ENCODE data around the gene PIEZO1. TPM values are rescaled to one million over a fixed set of nuclear protein-coding genes. Genes with fewer than 3 reads are reported as not detected.

Gene PIEZO1
- total RNA-seq, 1 experiment from 2014 or later: 391 TPM

- DNase-seq: no peak
- Histone ChIP-seq H3K9me2 (ENCODE audit: insufficient read depth) (no peaks in the 10 kb centered on the region), H3K27me3 (ENCODE audit: insufficient read depth, low read depth) (no peaks in the 10 kb centered on the region), H2AFZ (no peak overlapping the region), H3K4me2 (no peak overlapping the region), H3K36me3 (ENCODE audit: low read depth) (peaks cover 11% of the 10 kb centered on the region; the same call in 1 of the 2 replicates), H3K4me3 (no peak overlapping the region), H3K9me3 (ENCODE audit: insufficient read depth, low read depth) (no peaks in the 10 kb centered on the region), H3F3A (ENCODE audit: insufficient read depth, low read depth) (peaks cover 71% of the 10 kb centered on the region), H3K4me1 (replicated peaks; ENCODE audit: insufficient read depth) (peaks cover 30% of the 10 kb centered on the region), H4K20me1 (ENCODE audit: insufficient read depth) (peaks cover 40% of the 10 kb centered on the region), H3K27ac (no peak overlapping the region), H3K79me2 (ENCODE audit: low read depth) (peaks cover 44% of the 10 kb centered on the region)
- no peak for TF ChIP-seq EZH2 (IDR thresholded peaks at IDR 0.05; ENCODE audit: low read depth)
- no peak for TF ChIP-seq CTCF (conservative IDR thresholded peaks at IDR 0.05)
- BruUV-seq (replicated peaks): no TSS peak
- intact Hi-C loops (cut with micrococcal nuclease; ENCODE audit: unreplicated experiment): no loop called here
- POLR2A ChIA-PET (ENCODE audit: unreplicated experiment): no interaction called here
- CTCF ChIA-PET: no interaction called here
Observed at GRCh38 chr16:88805887-88806393, 20.9 kb upstream of the PIEZO1 start.

- peaks cover 70% of the 10 kb centered on the region for H3F3A ChIP-seq (ENCODE audit: insufficient read depth, low read depth)
- H3K79me2 ChIP-seq (ENCODE audit: low read depth): peaks cover 38% of the 10 kb centered on the region
- POLR2A ChIA-PET (ENCODE audit: unreplicated experiment): interaction anchor here (0.6 kb wide), 1 partner anchor 43 kb away, joined by 3 read pairs; no protein-coding TSS in a partner anchor
- no peaks in the 10 kb centered on the region for H3K9me2 ChIP-seq (ENCODE audit: insufficient read depth)
- H3K4me3 ChIP-seq: no peak overlapping the region
- CTCF ChIA-PET: no interaction called here
- H3K4me2 ChIP-seq: peak overlapping the region; percentile 100
- H3K27ac ChIP-seq: no peak overlapping the region
- H2AFZ ChIP-seq: no peak overlapping the region
- no peak for DNase-seq
- H3K4me1 ChIP-seq (replicated peaks; ENCODE audit: insufficient read depth): peaks cover 26% of the 10 kb centered on the region
- peaks cover 33% of the 10 kb centered on the region for H4K20me1 ChIP-seq (ENCODE audit: insufficient read depth)
- no peaks in the 10 kb centered on the region for H3K9me3 ChIP-seq (ENCODE audit: insufficient read depth, low read depth)
- H3K36me3 ChIP-seq (ENCODE audit: low read depth): peaks cover 11% of the 10 kb centered on the region; the same call in 1 of the 2 replicates
- intact Hi-C loops (cut with micrococcal nuclease; ENCODE audit: unreplicated experiment): no loop called here
- TF ChIP-seq CTCF (conservative IDR thresholded peaks at IDR 0.05) (no peak), EZH2 (IDR thresholded peaks at IDR 0.05; ENCODE audit: low read depth) (no peak)
- BruUV-seq (replicated peaks): no TSS peak
- no peaks in the 10 kb centered on the region for H3K27me3 ChIP-seq (ENCODE audit: insufficient read depth, low read depth)
Observed at GRCh38 chr16:88805340-88805715, 20.3 kb upstream of the PIEZO1 start.

- Histone ChIP-seq H3K79me2 (ENCODE audit: low read depth) (peaks cover 32% of the 10 kb centered on the region), H2AFZ (no peak overlapping the region), H3F3A (ENCODE audit: insufficient read depth, low read depth) (peaks cover 64% of the 10 kb centered on the region), H3K4me1 (replicated peaks; ENCODE audit: insufficient read depth) (peaks cover 21% of the 10 kb centered on the region), H3K9me2 (ENCODE audit: insufficient read depth) (no peaks in the 10 kb centered on the region), H3K36me3 (ENCODE audit: low read depth) (peaks cover 7% of the 10 kb centered on the region; the same call in 1 of the 2 replicates), H4K20me1 (ENCODE audit: insufficient read depth) (peaks cover 28% of the 10 kb centered on the region), H3K27me3 (ENCODE audit: insufficient read depth, low read depth) (no peaks in the 10 kb centered on the region), H3K4me3 (peak overlapping the region; percentile 82), H3K9me3 (ENCODE audit: insufficient read depth, low read depth) (no peaks in the 10 kb centered on the region), H3K27ac (no peak overlapping the region), H3K4me2 (peak overlapping the region; percentile 100)
- BruUV-seq (replicated peaks): no TSS peak
- ChIA-PET CTCF (interaction anchor here (0.6 to 1.0 kb wide), 2 partner anchors 67 to 81 kb away, joined by 3 to 8 read pairs; no protein-coding TSS in a partner anchor), POLR2A (ENCODE audit: unreplicated experiment) (interaction anchor here (0.6 kb wide), 2 partner anchors 42 to 67 kb away, joined by 3 to 5 read pairs; no protein-coding TSS in a partner anchor)
- TF ChIP-seq CTCF (conservative IDR thresholded peaks at IDR 0.05) (no peak), EZH2 (IDR thresholded peaks at IDR 0.05; ENCODE audit: low read depth) (no peak)
- peak in 1 of 2 experiments; percentile 71 for DNase-seq
- intact Hi-C loops (cut with micrococcal nuclease; ENCODE audit: unreplicated experiment): loop anchor here (5.0 kb wide), 1 partner anchor 67 kb away; no protein-coding TSS in a partner anchor
Observed at GRCh38 chr16:88804552-88805339, 19.7 kb upstream of the PIEZO1 start.

All from PC-9 (cell line).